ENCODE measurements around the gene ARID1B. TPM values are rescaled to one million over a fixed set of nuclear protein-coding genes. Genes with fewer than 3 reads are reported as not detected.

The ARID1B gene
- total RNA-seq, 1 donor, result 55.0 TPM

DNA sequence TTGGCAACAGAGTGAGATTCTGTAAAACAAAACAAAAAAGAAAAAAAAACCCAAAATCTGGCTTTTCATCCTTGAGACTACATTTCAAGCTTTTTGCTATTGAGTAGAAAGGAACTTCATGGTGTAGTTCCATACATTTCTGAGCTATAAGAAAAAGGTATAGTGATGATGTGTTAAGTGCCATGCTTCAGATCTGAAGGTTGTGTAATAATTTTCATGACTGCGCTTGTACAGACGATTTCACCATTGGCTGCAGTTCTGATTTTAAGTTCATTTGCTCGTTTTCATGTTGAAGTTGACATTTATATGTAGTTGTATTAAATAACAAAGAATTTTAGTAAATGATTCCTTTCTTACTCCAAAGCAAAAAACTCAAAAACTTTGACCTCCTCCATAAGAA, 247.6 kb downstream of the ARID1B start:
- H3K4me2 ChIP-seq (ENCODE audit: insufficient read depth, low read length), result no peak overlapping the region
- no peak overlapping the region for H3K4me3 ChIP-seq (ENCODE audit: insufficient read depth, low read length)
- DNase-seq (ENCODE audit: insufficient read length, low spot score, missing footprints), result no peak
- H3K79me2 ChIP-seq (ENCODE audit: insufficient read depth, low read length), result peaks cover 61% of the 10 kb centered on the region
- no peak overlapping the region for H2AFZ ChIP-seq (ENCODE audit: low read length)
- no peaks in the 10 kb centered on the region for H3K9me3 ChIP-seq (ENCODE audit: low read depth, low read length)
- peaks cover 2% of the 10 kb centered on the region for H4K20me1 ChIP-seq (ENCODE audit: insufficient read depth, low read length)
- TF ChIP-seq, protein P1, sequence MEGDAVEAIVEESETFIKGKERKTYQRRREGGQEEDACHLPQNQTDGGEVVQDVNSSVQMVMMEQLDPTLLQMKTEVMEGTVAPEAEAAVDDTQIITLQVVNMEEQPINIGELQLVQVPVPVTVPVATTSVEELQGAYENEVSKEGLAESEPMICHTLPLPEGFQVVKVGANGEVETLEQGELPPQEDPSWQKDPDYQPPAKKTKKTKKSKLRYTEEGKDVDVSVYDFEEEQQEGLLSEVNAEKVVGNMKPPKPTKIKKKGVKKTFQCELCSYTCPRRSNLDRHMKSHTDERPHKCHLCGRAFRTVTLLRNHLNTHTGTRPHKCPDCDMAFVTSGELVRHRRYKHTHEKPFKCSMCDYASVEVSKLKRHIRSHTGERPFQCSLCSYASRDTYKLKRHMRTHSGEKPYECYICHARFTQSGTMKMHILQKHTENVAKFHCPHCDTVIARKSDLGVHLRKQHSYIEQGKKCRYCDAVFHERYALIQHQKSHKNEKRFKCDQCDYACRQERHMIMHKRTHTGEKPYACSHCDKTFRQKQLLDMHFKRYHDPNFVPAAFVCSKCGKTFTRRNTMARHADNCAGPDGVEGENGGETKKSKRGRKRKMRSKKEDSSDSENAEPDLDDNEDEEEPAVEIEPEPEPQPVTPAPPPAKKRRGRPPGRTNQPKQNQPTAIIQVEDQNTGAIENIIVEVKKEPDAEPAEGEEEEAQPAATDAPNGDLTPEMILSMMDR (IDR thresholded peaks at IDR 0.05; ENCODE audit: extremely low read depth, low read depth, low read length), result no peak
- no peak overlapping the region for H3K27ac ChIP-seq (ENCODE audit: low read depth, low read length)
- H3K27me3 ChIP-seq (ENCODE audit: insufficient read depth, low read length), result no peaks in the 10 kb centered on the region
- H3K4me1 ChIP-seq (ENCODE audit: insufficient read depth, low read length), result peaks cover 11% of the 10 kb centered on the region
- no peaks in the 10 kb centered on the region for H3K36me3 ChIP-seq (ENCODE audit: insufficient read depth, low read length)

DNA sequence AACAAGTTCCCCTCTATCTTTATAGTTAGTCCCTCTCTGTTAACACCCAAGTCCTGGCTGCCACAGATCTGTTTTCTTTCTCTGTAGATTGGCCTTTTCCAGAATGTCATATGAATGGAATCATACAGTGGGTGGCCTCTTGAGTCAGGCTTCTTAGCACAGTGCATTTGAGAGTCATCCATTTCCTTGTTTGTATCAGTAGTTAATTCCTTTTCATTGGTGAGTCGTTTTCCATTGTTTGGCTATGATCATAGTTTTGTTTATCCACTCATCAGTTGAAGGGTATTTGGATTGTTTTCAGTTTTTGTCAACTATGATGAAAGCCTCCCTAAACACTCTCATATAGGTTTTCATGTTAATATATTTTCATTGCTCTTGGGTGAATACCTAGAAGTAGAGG, 248.3 kb downstream of the ARID1B start:
- Histone ChIP-seq H3K4me1 (ENCODE audit: insufficient read depth, low read length) (peaks cover 5% of the 10 kb centered on the region), H3K27ac (ENCODE audit: low read depth, low read length) (no peak overlapping the region), H2AFZ (ENCODE audit: low read length) (no peak overlapping the region), H3K27me3 (ENCODE audit: insufficient read depth, low read length) (no peaks in the 10 kb centered on the region), H3K4me2 (ENCODE audit: insufficient read depth, low read length) (no peak overlapping the region), H3K36me3 (ENCODE audit: insufficient read depth, low read length) (no peaks in the 10 kb centered on the region), H3K4me3 (ENCODE audit: insufficient read depth, low read length) (no peak overlapping the region), H3K79me2 (ENCODE audit: insufficient read depth, low read length) (peaks cover 67% of the 10 kb centered on the region), H4K20me1 (ENCODE audit: insufficient read depth, low read length) (peaks cover 5% of the 10 kb centered on the region), H3K9me3 (ENCODE audit: low read depth, low read length) (no peaks in the 10 kb centered on the region)
- TF ChIP-seq, protein P1 (IDR thresholded peaks at IDR 0.05; ENCODE audit: extremely low read depth, low read depth, low read length), result no peak
- DNase-seq (ENCODE audit: insufficient read length, low spot score, missing footprints), result no peak

DNA sequence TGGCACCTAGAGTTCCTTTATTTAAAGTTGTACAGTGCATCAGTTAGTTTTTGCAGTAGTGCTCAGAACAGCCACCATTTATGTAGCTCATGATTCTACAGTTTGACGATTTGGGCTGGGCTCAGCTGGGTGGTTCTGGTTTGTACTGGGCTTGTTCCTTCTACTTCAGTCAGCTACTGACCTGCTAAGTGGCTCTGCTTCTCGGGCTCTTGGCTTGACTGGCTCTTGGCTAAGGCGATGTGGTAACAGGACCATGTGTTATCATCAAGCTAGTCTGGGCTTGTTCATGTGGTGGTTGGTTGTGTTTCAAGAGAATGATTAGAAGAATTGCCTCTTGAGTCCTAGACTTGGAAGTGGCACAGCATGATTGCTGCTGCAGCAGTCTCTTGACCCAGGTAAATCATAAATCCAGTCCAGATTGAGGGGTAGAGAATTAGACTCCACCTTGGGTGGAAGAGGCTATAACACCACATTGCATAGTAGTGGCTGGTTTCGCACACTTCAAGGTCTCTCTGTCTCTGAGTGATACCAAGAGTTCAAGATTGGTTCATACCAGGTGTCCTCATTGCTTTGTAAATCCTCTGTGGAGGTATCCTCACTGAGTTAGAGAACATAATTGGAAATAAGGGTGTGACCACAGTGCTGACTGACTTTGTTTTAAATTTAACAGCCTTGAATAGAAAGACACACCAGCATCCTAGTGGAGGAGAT, 253.0 kb downstream of the ARID1B start:
- no peak for DNase-seq (ENCODE audit: insufficient read length, low spot score, missing footprints)
- Histone ChIP-seq H2AFZ (ENCODE audit: low read length) (no peak overlapping the region), H3K4me2 (ENCODE audit: insufficient read depth, low read length) (no peak overlapping the region), H3K36me3 (ENCODE audit: insufficient read depth, low read length) (no peaks in the 10 kb centered on the region), H3K9me3 (ENCODE audit: low read depth, low read length) (no peaks in the 10 kb centered on the region), H3K27me3 (ENCODE audit: insufficient read depth, low read length) (no peaks in the 10 kb centered on the region), H4K20me1 (ENCODE audit: insufficient read depth, low read length) (peaks cover 3% of the 10 kb centered on the region), H3K4me3 (ENCODE audit: insufficient read depth, low read length) (no peak overlapping the region), H3K27ac (ENCODE audit: low read depth, low read length) (no peak overlapping the region), H3K79me2 (ENCODE audit: insufficient read depth, low read length) (peaks cover 78% of the 10 kb centered on the region), H3K4me1 (ENCODE audit: insufficient read depth, low read length) (peaks cover 19% of the 10 kb centered on the region)
- TF ChIP-seq, protein P1 (IDR thresholded peaks at IDR 0.05; ENCODE audit: extremely low read depth, low read depth, low read length), result no peak

GRCh38 chr6:157030755-157031154, 253.6 kb downstream of the ARID1B start:
- Histone ChIP-seq H3K4me3 (ENCODE audit: insufficient read depth, low read length) (no peak overlapping the region), H3K27ac (ENCODE audit: low read depth, low read length) (no peak overlapping the region), H3K27me3 (ENCODE audit: insufficient read depth, low read length) (no peaks in the 10 kb centered on the region), H3K9me3 (ENCODE audit: low read depth, low read length) (no peaks in the 10 kb centered on the region), H3K79me2 (ENCODE audit: insufficient read depth, low read length) (peaks cover 78% of the 10 kb centered on the region), H3K4me1 (ENCODE audit: insufficient read depth, low read length) (peaks cover 21% of the 10 kb centered on the region), H3K36me3 (ENCODE audit: insufficient read depth, low read length) (no peaks in the 10 kb centered on the region), H2AFZ (ENCODE audit: low read length) (no peak overlapping the region), H4K20me1 (ENCODE audit: insufficient read depth, low read length) (peaks cover 3% of the 10 kb centered on the region), H3K4me2 (ENCODE audit: insufficient read depth, low read length) (no peak overlapping the region)
- TF ChIP-seq, protein P1 (IDR thresholded peaks at IDR 0.05; ENCODE audit: extremely low read depth, low read depth, low read length), result no peak
- DNase-seq (ENCODE audit: insufficient read length, low spot score, missing footprints), result no peak
